MCF 10A (cell line): ENCODE measurements around the gene PVALB. TPM values are rescaled to one million over a fixed set of nuclear protein-coding genes. Genes with fewer than 3 reads are reported as not detected.

Source experiments
- BruUV-seq: library from RNA; stranded (reverse); fragments of 400-500 nt; replicated peaks from 2 replicates; lab custom pipeline; 2021; lab: Mats Ljungman, UMichigan
- CTCF ChIA-PET: fragments of 300-600 bp; sonication (Branson Sonifier 250); formaldehyde crosslinking; extraction: SDS; loops from one replicate; lab custom pipeline; 2021; ENCODE audit warnings: antibody characterized with exemption, inconsistent platforms; lab: Yijun Ruan, JAX
- POLR2A ChIA-PET: fragments of 300-600, 350-650 bp; sonication (Branson Sonifier 250); formaldehyde crosslinking; extraction: SDS; loops from one replicate; lab custom pipeline; 2020; ENCODE audit warnings: antibody characterized with exemption, inconsistent platforms; lab: Yijun Ruan, JAX
- DNase-seq: peaks from one replicate; pipeline ENCODE4 v3.0.0-alpha.2; 2018; ENCODE audit not compliant: unreplicated experiment
- H3K27ac Mint-ChIP-seq: one replicate; pipeline ENCODE4 v1.8.0; 2022; ENCODE audit warnings: mild to moderate bottlenecking, low read depth, mixed read lengths; ENCODE audit not compliant: unreplicated experiment
- H3K27me3 Mint-ChIP-seq: one replicate; pipeline ENCODE4 v1.8.0; 2022; ENCODE audit warnings: mixed read lengths; ENCODE audit not compliant: insufficient read depth, unreplicated experiment
- H3K36me3 Mint-ChIP-seq: one replicate; pipeline ENCODE4 v1.8.0; 2022; ENCODE audit warnings: mild to moderate bottlenecking, moderate library complexity, mixed read lengths; ENCODE audit not compliant: insufficient read depth, unreplicated experiment
- H3K4me1 Mint-ChIP-seq: one replicate; pipeline ENCODE4 v1.8.0; 2022; ENCODE audit warnings: mixed read lengths; ENCODE audit not compliant: insufficient read depth, unreplicated experiment
- H3K4me3 Mint-ChIP-seq: one replicate; pipeline ENCODE4 v1.8.0; 2022; ENCODE audit warnings: mild to moderate bottlenecking, moderate library complexity, mixed read lengths; ENCODE audit not compliant: unreplicated experiment
- H3K9me3 Mint-ChIP-seq: one replicate; pipeline ENCODE4 v1.8.0; 2022; ENCODE audit warnings: mixed read lengths; ENCODE audit not compliant: unreplicated experiment
- intact Hi-C: fragments of 100-400 bp; cut with micrococcal nuclease; formaldehyde crosslinking; loops from 2 replicates; pipeline ENCODE4 v1.14.1; 2022
- total RNA-seq: library from RNA; stranded (reverse); gene quantifications from 2 replicates; pipeline ENCODE4 v1.2.3, GENCODE V29; 2022
- TF ChIP-seq, protein P1 (sequence below): fragments of 200-600 bp; IDR thresholded peaks from one replicate; pipeline ENCODE4 v1.8.0; 2022; ENCODE audit warnings: antibody characterized with exemption, mild to moderate bottlenecking; ENCODE audit not compliant: unreplicated experiment

Gene PVALB
- total RNA-seq, 1 experiment from 2014 or later = not detected

GRCh38 chr22:36853407-36854099 lies 36.7 kb upstream of the PVALB start:
- H3K36me3 Mint-ChIP-seq = no peaks in the 10 kb centered on the region
- H3K27ac Mint-ChIP-seq = no peak overlapping the region
- ChIA-PET CTCF (interaction anchor here (0.6 to 1.5 kb wide), 9 partner anchors 10 to 307 kb away, joined by 3 to 5 read pairs (median 3); no protein-coding TSS in a partner anchor), POLR2A (no interaction called here)
- H3K9me3 Mint-ChIP-seq = no peaks in the 10 kb centered on the region
- intact Hi-C loops = no loop called here
- DNase-seq = peak; percentile 52
- TF ChIP-seq, protein P1, sequence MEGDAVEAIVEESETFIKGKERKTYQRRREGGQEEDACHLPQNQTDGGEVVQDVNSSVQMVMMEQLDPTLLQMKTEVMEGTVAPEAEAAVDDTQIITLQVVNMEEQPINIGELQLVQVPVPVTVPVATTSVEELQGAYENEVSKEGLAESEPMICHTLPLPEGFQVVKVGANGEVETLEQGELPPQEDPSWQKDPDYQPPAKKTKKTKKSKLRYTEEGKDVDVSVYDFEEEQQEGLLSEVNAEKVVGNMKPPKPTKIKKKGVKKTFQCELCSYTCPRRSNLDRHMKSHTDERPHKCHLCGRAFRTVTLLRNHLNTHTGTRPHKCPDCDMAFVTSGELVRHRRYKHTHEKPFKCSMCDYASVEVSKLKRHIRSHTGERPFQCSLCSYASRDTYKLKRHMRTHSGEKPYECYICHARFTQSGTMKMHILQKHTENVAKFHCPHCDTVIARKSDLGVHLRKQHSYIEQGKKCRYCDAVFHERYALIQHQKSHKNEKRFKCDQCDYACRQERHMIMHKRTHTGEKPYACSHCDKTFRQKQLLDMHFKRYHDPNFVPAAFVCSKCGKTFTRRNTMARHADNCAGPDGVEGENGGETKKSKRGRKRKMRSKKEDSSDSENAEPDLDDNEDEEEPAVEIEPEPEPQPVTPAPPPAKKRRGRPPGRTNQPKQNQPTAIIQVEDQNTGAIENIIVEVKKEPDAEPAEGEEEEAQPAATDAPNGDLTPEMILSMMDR = peak; percentile 48
- H3K4me3 Mint-ChIP-seq = no peak overlapping the region
- peaks cover 5% of the 10 kb centered on the region for H3K4me1 Mint-ChIP-seq
- no TSS peak for BruUV-seq
- peaks cover 55% of the 10 kb centered on the region for H3K27me3 Mint-ChIP-seq

- ChIA-PET POLR2A (no interaction called here), CTCF (interaction anchor here (0.6 to 1.5 kb wide), 11 partner anchors 9 to 1812 kb away, joined by 3 to 5 read pairs (median 3); partner anchors contain the start of gene IFT27)
- H3K27me3 Mint-ChIP-seq = peaks cover 52% of the 10 kb centered on the region
- intact Hi-C loops = no loop called here
- H3K9me3 Mint-ChIP-seq = no peaks in the 10 kb centered on the region
- no peak overlapping the region for H3K4me3 Mint-ChIP-seq
- peaks cover 5% of the 10 kb centered on the region for H3K4me1 Mint-ChIP-seq
- DNase-seq = no peak
- TF ChIP-seq, protein P1 = no peak
- H3K36me3 Mint-ChIP-seq = no peaks in the 10 kb centered on the region
- H3K27ac Mint-ChIP-seq = no peak overlapping the region
- no TSS peak for BruUV-seq
These were observed 35.5 kb upstream of the PVALB start for GRCh38 chr22:36852056-36852973.

GRCh38 chr22:36850682-36851081 lies 33.8 kb upstream of the PVALB start:
- Mint-ChIP-seq H3K4me3 (no peak overlapping the region), H3K27me3 (peaks cover 55% of the 10 kb centered on the region), H3K36me3 (no peaks in the 10 kb centered on the region), H3K9me3 (no peaks in the 10 kb centered on the region), H3K27ac (no peak overlapping the region), H3K4me1 (no peaks in the 10 kb centered on the region)
- TF ChIP-seq, protein P1 = no peak
- ChIA-PET POLR2A (no interaction called here), CTCF (interaction anchor here (0.7 to 1.0 kb wide), 3 partner anchors 18 to 304 kb away, joined by 3 to 4 read pairs (median 4); no protein-coding TSS in a partner anchor)
- no TSS peak for BruUV-seq
- intact Hi-C loops = no loop called here
- DNase-seq = no peak

DNA sequence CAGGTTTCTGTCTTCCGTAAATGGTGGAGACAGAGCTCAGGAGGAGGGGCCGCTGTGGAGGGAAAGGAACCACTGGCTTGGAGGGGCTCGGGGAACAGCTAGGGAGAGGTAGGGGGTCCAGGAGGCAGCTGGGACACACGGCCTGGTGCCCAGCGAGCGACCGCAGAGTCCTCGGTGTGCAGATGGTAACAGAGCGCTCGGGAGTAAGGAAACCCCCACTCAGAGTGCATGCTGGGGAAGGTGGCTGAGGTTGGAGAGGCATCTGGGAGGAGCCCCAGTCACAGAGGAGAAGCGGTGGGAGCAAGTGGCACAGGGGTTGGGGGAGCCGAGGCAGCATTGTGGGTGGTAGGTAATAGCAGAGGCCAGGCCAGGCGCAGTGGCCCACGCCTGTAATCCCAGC lies 33.2 kb upstream of the PVALB start:
- no peak for DNase-seq
- ChIA-PET POLR2A (interaction anchor here (0.7 kb wide), 1 partner anchor 204 kb away, joined by 3 read pairs; no protein-coding TSS in a partner anchor), CTCF (no interaction called here)
- Mint-ChIP-seq H3K36me3 (no peaks in the 10 kb centered on the region), H3K27ac (no peak overlapping the region), H3K27me3 (peaks cover 61% of the 10 kb centered on the region), H3K4me1 (no peaks in the 10 kb centered on the region), H3K4me3 (no peak overlapping the region), H3K9me3 (no peaks in the 10 kb centered on the region)
- TF ChIP-seq, protein P1 = no peak
- intact Hi-C loops = no loop called here
- no TSS peak for BruUV-seq
